K562 (cell line): ENCODE results near the gene WEE1. TPM values are rescaled to one million over a fixed set of nuclear protein-coding genes. Genes with fewer than 3 reads are reported as not detected.

Experiments used
- ATAC-seq: fragments of 200-7000 bp; cut with Tn5 transposase; 3 replicates; pipeline ENCODE4 v1.9.1; 2020; ENCODE audit warnings: moderate library complexity
- BruUV-seq: library from RNA; stranded (reverse); fragments of 400-500 nt; replicated peaks from 2 replicates; lab custom pipeline; 2021; lab: Mats Ljungman, UMichigan
- CTCF ChIA-PET: fragments of 300-600 bp; formaldehyde crosslinking; extraction: SDS; loops from one replicate; lab custom pipeline; 2021; ENCODE audit warnings: low intra/inter-chr PET ratio; lab: Yijun Ruan, JAX
- POLR2A ChIA-PET: fragments of 300-600, 350-650 bp; sonication (Branson Sonifier 250); formaldehyde crosslinking; extraction: SDS; loops from one replicate; lab custom pipeline; 2021; ENCODE audit warnings: antibody characterized with exemption, inconsistent platforms; lab: Yijun Ruan, JAX
- DNase-seq, 4 experiments: peaks; one replicate each; pipeline versions ENCODE4 v3.0.0 to v3.0.0-alpha.2; 2011 to 2018; ENCODE audit warnings: low spot score in 3 of 4, mixed read lengths in 3 of 4; ENCODE audit errors: extremely low read depth in 1 of 4
- FAIRE-seq: peaks from 2 replicates; lab custom pipeline; 2011; peaks lifted over from hg19 to GRCh38; lab: Jason Lieb, UNC
- H2AFZ ChIP-seq: 2 replicates; pipeline ENCODE4 v1.6.0; 2011; ENCODE audit warnings: low read depth, low read length, control low read depth, inconsistent platforms
- H3K27ac ChIP-seq: fragments of 200-600 bp; 3 replicates; pipeline ENCODE4 v1.8.0; 2011; ENCODE audit warnings: low read depth, mild to moderate bottlenecking, control low read depth, inconsistent platforms, low read length, moderate library complexity, mixed read lengths; ENCODE audit errors: extremely low read depth
- H3K27me3 ChIP-seq, 2 experiments: fragments of 300-600 bp in 1 of 2; 2 replicates in 1 of 2; 3 replicates in 1 of 2; pipeline versions ENCODE4 v1.6.0 to v1.8.0; 2011; ENCODE audit warnings: inconsistent platforms in 2 of 2, low read length in 2 of 2, mild to moderate bottlenecking in 1 of 2, mixed read lengths in 1 of 2, moderate library complexity in 1 of 2; ENCODE audit not compliant: control insufficient read depth in 2 of 2, insufficient read depth in 2 of 2
- H3K36me3 ChIP-seq: fragments of 300-600 bp; 3 replicates; pipeline ENCODE4 v1.8.0; 2011; ENCODE audit warnings: mild to moderate bottlenecking, low read length, inconsistent platforms; ENCODE audit not compliant: control insufficient read depth, insufficient read depth
- H3K4me1 ChIP-seq, 2 experiments: fragments of 200-600 bp in 1 of 2; replicated peaks in 1 of 2; 2 replicates in 1 of 2; 3 replicates in 1 of 2; pipeline versions ENCODE4 v1.5.1 to v1.8.0; 2011; ENCODE audit warnings: inconsistent platforms in 2 of 2, low read length in 2 of 2, mild to moderate bottlenecking in 1 of 2, mixed read lengths in 1 of 2, moderate library complexity in 1 of 2; ENCODE audit not compliant: control insufficient read depth in 2 of 2, insufficient read depth in 2 of 2
- H3K4me2 ChIP-seq: 2 replicates; pipeline ENCODE4 v1.6.1; 2011; ENCODE audit warnings: low read length, control low read depth, inconsistent platforms, mixed read lengths; ENCODE audit not compliant: insufficient read depth
- H3K4me3 ChIP-seq: fragments of 200-600 bp; sonication (generic), shearing (Covaris generic); 2 replicates; pipeline ENCODE4 v1.5.1; 2016; ENCODE audit warnings: control low read depth, inconsistent platforms
- H3K79me2 ChIP-seq: fragments of 200-600 bp; 3 replicates; pipeline ENCODE4 v1.8.0; 2011; ENCODE audit warnings: low read length, inconsistent platforms; ENCODE audit not compliant: control insufficient read depth, insufficient read depth
- H3K9ac ChIP-seq, 2 experiments: 2 replicates each; pipeline versions ENCODE4 v1.6.0 to v1.6.1; 2011; ENCODE audit warnings: low read depth in 2 of 2, low read length in 2 of 2, control low read depth in 1 of 2, inconsistent platforms in 1 of 2, mild to moderate bottlenecking in 1 of 2, mixed read lengths in 1 of 2; ENCODE audit not compliant: insufficient read depth in 1 of 2
- H3K9me1 ChIP-seq: one replicate; pipeline ENCODE4 v1.6.0; 2011; ENCODE audit warnings: inconsistent platforms, mild to moderate bottlenecking, low read length, moderate library complexity; ENCODE audit not compliant: control insufficient read depth, insufficient read depth
- H3K9me3 ChIP-seq: replicated peaks from 2 replicates; pipeline ENCODE4 v1.5.1; 2011; ENCODE audit warnings: low read depth, low read length, inconsistent platforms; ENCODE audit not compliant: control insufficient read depth, insufficient read depth
- H4K20me1 ChIP-seq: replicated peaks from 2 replicates; pipeline ENCODE4 v1.6.1; 2011; ENCODE audit warnings: low read length, inconsistent platforms, mixed read lengths; ENCODE audit not compliant: control insufficient read depth, insufficient read depth
- ELF2 ChIP-seq: fragments of 250-450 bp; sonication (Bioruptor Pico); IDR thresholded peaks from 2 replicates; pipeline ENCODE4 v1.5.0; 2021; ENCODE audit warnings: mild to moderate bottlenecking
- HMGN3 ChIP-seq: IDR thresholded peaks from 2 replicates; pipeline ENCODE4 v1.6.1; 2011; ENCODE audit warnings: borderline replicate concordance, low read depth, mild to moderate bottlenecking, mixed read lengths, low read length; ENCODE audit not compliant: insufficient read length; ENCODE audit errors: extremely low read depth
- RAD51 ChIP-seq: fragments of 450-650 bp; IDR thresholded peaks from 2 replicates; pipeline ENCODE4 v1.7.1; 2016; ENCODE audit warnings: low read depth, mild to moderate bottlenecking, borderline replicate concordance
- SREBF2 ChIP-seq: sonication (generic); formaldehyde crosslinking; IDR thresholded peaks from 2 replicates; pipeline ENCODE4 v1.4.0; 2020; ENCODE audit warnings: mild to moderate bottlenecking, missing genetic modification reagents
- TFE3 ChIP-seq: fragments of 450-650 bp; formaldehyde crosslinking; IDR thresholded peaks from 2 replicates; pipeline ENCODE4 v1.4.0; 2020; ENCODE audit warnings: mild to moderate bottlenecking, mixed read lengths
- WGBS: fragments of 100-300 bp; shearing (Covaris generic); methylation state at CpG from one replicate; pipeline ENCODE4 v1.1.6; 2016; ENCODE audit warnings: low coverage, mixed read lengths; ENCODE audit not compliant: insufficient coverage; ENCODE audit errors: missing lambda C conversion rate; 5-methylcytosine and 5-hydroxymethylcytosine counted together
- in situ Hi-C: fragments of 300-500 bp; cut with MboI; formaldehyde crosslinking; loops from 4 replicates; pipeline ENCODE4 v1.15.0; 2018; ENCODE audit warnings: inconsistent platforms, mixed read lengths
- intact Hi-C: fragments of 100-400 bp; cut with micrococcal nuclease; formaldehyde crosslinking; loops from 2 replicates; pipeline ENCODE4 v1.14.2; 2022
- polyA plus RNA-seq, 8 experiments: library from polyadenylated mRNA; depleted of rRNA in 4 of 8; stranded (reverse) in 5 of 8; unstranded in 3 of 8; fragments of >200 nt; fragmentation: Nextera tagmentation in 2 of 8; fragmentation: Illumina TruSeq in 1 of 8; extraction: Ambion mirVana in 2 of 8; extraction: Trizol in 1 of 8; gene quantifications; 2 replicates each; pipeline versions ENCODE4 v1.2.1 to v1.2.3, GENCODE V29; 2011 to 2014; ENCODE audit warnings: inconsistent platforms in 1 of 8, missing spikeins in 1 of 8
- total RNA-seq, 7 experiments: library from RNA; depleted of rRNA in 6 of 7; stranded (reverse); fragments of >200 nt in 6 of 7; fragmentation: Illumina TruSeq in 2 of 7; extraction: Trizol in 2 of 7; gene quantifications; 2 replicates each; pipeline versions ENCODE4 v1.2.1 to v1.2.3, GENCODE V29; 2011 to 2021; ENCODE audit warnings: low replicate concordance in 1 of 7

The WEE1 gene
- total and polyA plus RNA-seq, 9 of the 15 experiments (the other 6 are each of a cell fraction or from before 2014, with no cell fraction given): 21.9 to 99.0 (median 67.4) TPM

- Histone ChIP-seq H3K27ac (no peak overlapping the region), H3K9me1 (no peaks in the 10 kb centered on the region), H3K27me3 (no peaks in the 10 kb centered on the region), H3K79me2 (no peaks in the 10 kb centered on the region), H3K4me3 (no peak overlapping the region), H4K20me1 (no peaks in the 10 kb centered on the region), H2AFZ (peak overlapping the region; percentile 74; the same call in 1 of the 2 replicates), H3K4me1 (peaks cover 23 to 26% of the 10 kb centered on the region in 2 experiments; a peak in 4 of 5 replicates), H3K4me2 (no peak overlapping the region), H3K36me3 (peaks cover 4% of the 10 kb centered on the region; the same call in 1 of the 3 replicates), H3K9ac (peak overlapping the region in 1 of 2 experiments; percentile 20; a peak in 1 of 4 replicates), H3K9me3 (no peaks in the 10 kb centered on the region)
- in situ Hi-C loops (no loop called here), intact Hi-C loops (no loop called here)
- no peak for DNase-seq
- WGBS: 77% methylated on average over 9 of the region's 9 CpGs
- BruUV-seq: no TSS peak
- POLR2A ChIA-PET: interaction anchor here (1.2 kb wide), 1 partner anchor 72 kb away, joined by 3 read pairs; the partner anchor contains the start of gene ZNF143
- ATAC-seq: no peak
- CTCF ChIA-PET: interaction anchor here (0.6 kb wide), 1 partner anchor 225 kb away, joined by 3 read pairs; no protein-coding TSS in a partner anchor
- TF ChIP-seq ELF2 (CRISPR knock-in tag) (0 out of 2 replicates have a peak, but pooled peaks have one; percentile 14), SREBF2 (no peak), HMGN3 (no peak)
- no peak for FAIRE-seq
Observed at GRCh38 chr11:9533058-9533457, 40.4 kb upstream of the WEE1 start.

- Histone ChIP-seq H3K9me3 (no peaks in the 10 kb centered on the region), H3K9me1 (no peaks in the 10 kb centered on the region), H3K27me3 (no peaks in the 10 kb centered on the region), H3K27ac (no peak overlapping the region), H3K36me3 (no peaks in the 10 kb centered on the region), H2AFZ (peak overlapping the region; percentile 74), H3K9ac (no peak overlapping the region), H4K20me1 (no peaks in the 10 kb centered on the region), H3K79me2 (no peaks in the 10 kb centered on the region), H3K4me1 (peaks cover 22 to 26% of the 10 kb centered on the region in 2 experiments; a peak in 4 of 5 replicates), H3K4me3 (no peak overlapping the region), H3K4me2 (no peak overlapping the region)
- 62% methylated on average over 5 of the region's 5 CpGs for WGBS
- intact Hi-C loops (loop anchor here (2.0 kb wide), 1 partner anchor 39 kb away; the partner anchor contains the start of gene WEE1), in situ Hi-C loops (no loop called here)
- TF ChIP-seq HMGN3 (no peak), RAD51 (peak; percentile 31; the same call in 1 of the 2 replicates), TFE3 (CRISPR knock-in tag) (peak; percentile 85)
- DNase-seq: no peak
- no peak for ATAC-seq
- FAIRE-seq: no peak
- BruUV-seq: no TSS peak
- ChIA-PET CTCF (interaction anchor here (2.2 kb wide), 1 partner anchor 79 kb away, joined by 15 read pairs; no protein-coding TSS in a partner anchor), POLR2A (interaction anchor here (0.7 to 1.9 kb wide), 5 partner anchors 37 to 91 kb away, joined by 3 to 10 read pairs (median 3); partner anchors contain the start of gene ZNF143)
Observed at GRCh38 chr11:9533736-9534473, 39.6 kb upstream of the WEE1 start.
